Heart right ventricle (tissue), 16 donors: ENCODE results near the gene DNAAF8. TPM values are rescaled to one million over a fixed set of nuclear protein-coding genes. Genes with fewer than 3 reads are reported as not detected.
A peak's percentile ranks its signal among the peaks of the same experiment; 100 is the strongest.

Source experiments
- ATAC-seq, 8 donors: fragments of 200-7000 bp; cut with Tn5 transposase; one replicate each; pipeline ENCODE4 v1.9.1; 2020; ENCODE audit warnings: mild to moderate bottlenecking in 8 of 8, moderate library complexity in 8 of 8, moderate number of reproducible peaks in 1 of 8
- DNase-seq, 2 donors: peaks; one replicate each; pipeline ENCODE4 v3.0.0-alpha.2; 2020
- H3K27ac ChIP-seq, 10 donors: fragments of 200-600 bp; sonication (generic) in 2 of 10; one replicate each; pipeline versions ENCODE4 v1.5.0 to v1.8.0; 2020 to 2022; ENCODE audit warnings: mild to moderate bottlenecking in 3 of 10
- H3K27me3 ChIP-seq, 7 donors: fragments of 200-600 bp; one replicate each; pipeline ENCODE4 v1.8.0; 2021 to 2022; ENCODE audit warnings: mild to moderate bottlenecking in 2 of 7
- H3K36me3 ChIP-seq, 9 donors: fragments of 200-600 bp; sonication (generic) in 1 of 9; one replicate each; pipeline versions ENCODE4 v1.5.0 to v1.8.0; 2020 to 2022; ENCODE audit warnings: mild to moderate bottlenecking in 2 of 9
- H3K4me1 ChIP-seq, 9 donors: fragments of 200-600 bp; sonication (generic) in 1 of 9; one replicate each; pipeline versions ENCODE4 v1.5.0 to v1.8.0; 2020 to 2022; ENCODE audit warnings: mild to moderate bottlenecking in 4 of 9
- H3K4me3 ChIP-seq, 10 donors: fragments of 200-600 bp; sonication (generic) in 2 of 10; one replicate each; pipeline versions ENCODE4 v1.5.0 to v1.8.0; 2020 to 2022; ENCODE audit warnings: mild to moderate bottlenecking in 7 of 10, moderate library complexity in 2 of 10
- H3K9me3 ChIP-seq, 11 donors: fragments of 200-600 bp in 10 of 11; sonication (generic) in 2 of 11; one replicate each; pipeline versions ENCODE4 v1.5.0 to v1.8.0; 2013 to 2022; ENCODE audit warnings: mild to moderate bottlenecking in 2 of 11, control low read depth in 1 of 11, moderate library complexity in 1 of 11
- CTCF ChIP-seq, 9 donors: fragments of 200-600 bp; sonication (generic) in 2 of 9; IDR thresholded peaks; one replicate each; pipeline versions ENCODE4 v1.5.0 to v1.8.0; 2021 to 2022; ENCODE audit warnings: antibody characterized with exemption in 9 of 9, mild to moderate bottlenecking in 5 of 9, moderate library complexity in 1 of 9
- WGBS, 2 donors: extraction: QIAGEN DNeasy Blood & Tissue Kit; methylation state at CpG; one replicate each; pipeline ENCODE4 v1.1.7; 2013; ENCODE audit warnings: inconsistent platforms in 1 of 2; 5-methylcytosine and 5-hydroxymethylcytosine counted together
- intact Hi-C, 10 donors: fragments of 100-400 bp; cut with DNase I; formaldehyde crosslinking; loops; one replicate each; pipeline versions ENCODE4 v1.11.1 to v1.14.2; 2022
- polyA plus RNA-seq, 2 donors: library from polyadenylated mRNA; stranded (reverse); fragments of 200-250 nt; gene quantifications; one replicate each; pipeline ENCODE4 v1.2.3, GENCODE V29; 2013
- total RNA-seq, 10 donors: library from RNA; stranded (reverse); fragmentation: NEBNext Ultra II Directional in 3 of 10; extraction: Animal tissue kit (Norgen Biotek cat#: 25700) in 3 of 10; gene quantifications; one replicate each; pipeline versions ENCODE4 v1.2.1 to v1.2.4, GENCODE V29; 2021 to 2023
- donor health status: Arrhythmogenic right ventricular cardiomyopathy.
- donor health status: ischemic (EF 13 %, LVEDD 7.1; RV severe dilation, severe dysfunction).
- donor health status: healthy with polysubstance abuse.
- donor health status: DM: no; HTN: yes; CAD: no.
- donor health status: DM: no; HTN: no; CAD: no.
- donor health status: ischemic (EF 25% LVEDD 6.9; RV normal size, moderate dysfunction).
- donor health status: ischemic (EF 25% LVEDD 5.7; RV mildly dilated, moderate dysfunction).
- donor health status: healthy.
- donor health status: DM: yes; HTN: yes; CAD: no.
- donor health status: Ischemic cardiomyopathy.
- donor health status: ischemic (EF 35%, LVEDD 5.7; RV mildly dilated, moderate dysfunction).
- donor health status: nonischemic (EF 11% LVEDD 7.7; RV severe dilation, severe dysfunction).
- donor health status: DM: yes; HTN: yes; CAD: no.
- donor health status: PGD.
- donor health status: ischemic (EF 29% LVEDD 5.4; RV normal size, mild dysfunction).
- donor health status: nonischemic (EF 23%, LVEDD 6.1; RV moderate dilation, normal function).

The DNAAF8 gene
- total and polyA plus RNA-seq, 12 donors = 0.32 to 1.9 (median 1.1) TPM; not detected in 2

- intact Hi-C loops = no loop called here
- Histone ChIP-seq H3K27me3 (no peaks in the 10 kb centered on the region), H3K4me1 (peaks cover 7 to 15% (median 12%) of the 10 kb centered on the region in 9 donors), H3K27ac (no peak overlapping the region), H3K4me3 (no peak overlapping the region), H3K9me3 (no peaks in the 10 kb centered on the region), H3K36me3 (no peaks in the 10 kb centered on the region)
- 74 to 83% methylated on average over 5 of the region's 5 CpGs for WGBS, 2 donors
- no peak for DNase-seq
- no peak for TF ChIP-seq CTCF (IDR thresholded peaks at IDR 0.05)
- no peak for ATAC-seq
These were observed 38.0 kb downstream of the DNAAF8 start for GRCh38 chr16:4772351-4772750.

GRCh38 chr16:4775005-4775404, 40.7 kb downstream of the DNAAF8 start:
- DNase-seq (no peak), ATAC-seq (no peak)
- H3K36me3 ChIP-seq = no peaks in the 10 kb centered on the region
- no peaks in the 10 kb centered on the region for H3K27me3 ChIP-seq
- 86 to 88% methylated on average over 13 of the region's 13 CpGs for WGBS, 2 donors
- no peak overlapping the region for H3K27ac ChIP-seq
- no peak overlapping the region for H3K4me3 ChIP-seq
- TF ChIP-seq CTCF (IDR thresholded peaks at IDR 0.05) = no peak
- intact Hi-C loops = no loop called here
- H3K9me3 ChIP-seq = no peaks in the 10 kb centered on the region
- H3K4me1 ChIP-seq = no peaks in the 10 kb centered on the region

GRCh38 chr16:4776141-4776705, 41.9 kb downstream of the DNAAF8 start:
- ATAC-seq (no peak), DNase-seq (no peak)
- intact Hi-C loops = no loop called here
- no peak overlapping the region for H3K27ac ChIP-seq
- no peak overlapping the region for H3K4me3 ChIP-seq
- no peak for TF ChIP-seq CTCF (IDR thresholded peaks at IDR 0.05)
- H3K4me1 ChIP-seq = no peaks in the 10 kb centered on the region
- H3K9me3 ChIP-seq = no peaks in the 10 kb centered on the region
- 93 to 96% methylated on average over 2 of the region's 2 CpGs for WGBS, 2 donors
- H3K27me3 ChIP-seq = no peaks in the 10 kb centered on the region
- no peaks in the 10 kb centered on the region for H3K36me3 ChIP-seq

- Histone ChIP-seq H3K4me1 (no peaks in the 10 kb centered on the region), H3K27ac (no peak overlapping the region), H3K4me3 (no peak overlapping the region), H3K27me3 (no peaks in the 10 kb centered on the region), H3K9me3 (no peaks in the 10 kb centered on the region), H3K36me3 (no peaks in the 10 kb centered on the region)
- DNase-seq = no peak
- ATAC-seq = peak in 1 of 8 donors; percentile 10
- intact Hi-C loops = no loop called here
- TF ChIP-seq CTCF (IDR thresholded peaks at IDR 0.05) = no peak
- WGBS, 2 donors = 83 to 84% methylated on average over 17 of the region's 17 CpGs
These were observed 43.2 kb downstream of the DNAAF8 start for GRCh38 chr16:4777339-4778049.
